HG03460 (cell line): ENCODE measurements around the gene LAPTM5.
"Not testable (repeated sequence)": the region's sequence is repeated elsewhere in the genome, so short reads cannot be mapped to it uniquely, and the experiment has no call there.

Experiments used
- ATAC-seq: cut with Tn5 transposase; IDR thresholded peaks from one replicate; pipeline ENCODE4 v1.9.1; 2021; ENCODE audit not compliant: unreplicated experiment

Gene LAPTM5, protein sequence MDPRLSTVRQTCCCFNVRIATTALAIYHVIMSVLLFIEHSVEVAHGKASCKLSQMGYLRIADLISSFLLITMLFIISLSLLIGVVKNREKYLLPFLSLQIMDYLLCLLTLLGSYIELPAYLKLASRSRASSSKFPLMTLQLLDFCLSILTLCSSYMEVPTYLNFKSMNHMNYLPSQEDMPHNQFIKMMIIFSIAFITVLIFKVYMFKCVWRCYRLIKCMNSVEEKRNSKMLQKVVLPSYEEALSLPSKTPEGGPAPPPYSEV

DNA sequence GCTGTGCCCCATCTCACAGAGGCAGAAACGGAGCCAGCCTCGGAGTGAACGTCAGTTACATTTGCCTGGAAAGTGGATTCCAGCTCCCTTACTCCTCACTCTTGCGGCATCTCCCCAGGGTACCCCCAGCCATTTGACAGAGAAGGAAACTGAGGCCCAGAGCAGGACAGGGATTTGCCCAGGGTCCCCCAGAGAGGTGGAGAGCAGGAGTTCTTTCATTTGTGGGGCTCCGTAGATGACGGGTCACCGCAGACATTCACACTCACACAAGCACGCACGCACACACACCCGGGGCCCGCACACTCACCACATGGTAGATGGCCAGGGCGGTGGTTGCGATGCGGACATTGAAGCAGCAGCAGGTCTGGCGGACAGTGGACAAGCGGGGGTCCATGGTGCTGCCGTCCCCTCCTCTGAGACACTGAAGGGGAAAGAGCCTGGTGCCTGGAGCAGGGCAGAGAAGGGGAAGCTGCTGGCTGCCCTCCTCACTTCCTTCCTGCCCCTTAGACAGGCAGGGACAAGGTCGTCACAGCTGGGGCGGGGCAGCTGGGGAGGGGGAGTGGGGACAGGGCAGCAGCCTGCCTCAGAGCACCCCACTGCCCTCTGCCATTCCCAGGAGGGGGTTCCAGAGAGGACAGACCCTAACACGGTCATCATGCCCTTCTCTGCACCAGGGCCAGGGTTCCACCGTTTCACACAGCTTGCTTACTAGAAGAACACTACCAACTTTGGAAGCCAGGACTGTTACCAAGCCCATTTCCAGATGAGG is at the start of gene LAPTM5:
Gene LAPTM5 (minus strand): TSS at position 423 of the 769 bp plus-strand sequence. CDS start 29 bp downstream, at position 394.
- no peak for ATAC-seq

DNA sequence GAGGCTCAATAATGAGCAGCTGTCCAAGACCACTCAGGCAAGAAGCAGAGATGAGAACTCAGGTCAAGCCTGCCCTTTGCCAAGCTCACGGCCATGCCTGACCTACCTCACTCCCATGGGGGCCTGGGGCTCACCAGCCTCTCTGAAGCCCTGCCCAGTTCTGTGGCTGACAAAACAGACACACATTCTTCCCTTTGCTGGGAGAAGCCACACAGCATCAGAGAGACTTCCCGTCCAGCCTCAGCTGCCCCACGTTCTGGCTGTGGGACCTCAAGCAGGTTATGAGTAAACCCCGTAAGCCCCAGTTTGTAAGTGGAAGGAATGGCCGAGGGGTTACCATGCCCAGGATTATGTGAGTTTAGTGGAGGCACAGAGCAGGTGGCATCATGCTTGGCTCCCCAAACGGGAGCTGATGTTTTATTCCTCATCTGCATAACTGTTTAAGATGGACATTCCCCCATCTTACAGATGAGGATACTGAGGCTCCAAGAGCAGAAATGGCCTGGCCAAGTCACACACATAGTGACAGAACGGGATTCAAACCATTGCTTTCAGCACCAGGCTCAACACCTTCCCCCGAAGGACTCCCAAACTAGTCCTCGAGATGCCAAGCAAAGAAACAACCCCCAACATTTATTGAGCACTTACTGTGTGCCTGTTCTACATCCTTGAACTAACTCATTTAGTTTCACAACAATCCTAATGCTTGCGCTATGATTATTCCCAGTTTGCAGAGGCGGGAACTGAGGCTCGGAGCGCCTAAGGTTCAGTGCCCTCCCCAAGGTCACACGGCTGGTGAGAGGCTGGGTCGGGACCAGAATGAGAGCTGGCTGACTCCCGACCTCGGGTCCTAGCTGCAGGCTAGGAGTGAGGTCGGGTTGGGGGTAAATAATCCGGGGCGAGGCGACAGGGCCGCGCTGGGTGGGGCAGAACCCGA is 49.1 kb upstream of the LAPTM5 start:
- no peak for ATAC-seq

DNA sequence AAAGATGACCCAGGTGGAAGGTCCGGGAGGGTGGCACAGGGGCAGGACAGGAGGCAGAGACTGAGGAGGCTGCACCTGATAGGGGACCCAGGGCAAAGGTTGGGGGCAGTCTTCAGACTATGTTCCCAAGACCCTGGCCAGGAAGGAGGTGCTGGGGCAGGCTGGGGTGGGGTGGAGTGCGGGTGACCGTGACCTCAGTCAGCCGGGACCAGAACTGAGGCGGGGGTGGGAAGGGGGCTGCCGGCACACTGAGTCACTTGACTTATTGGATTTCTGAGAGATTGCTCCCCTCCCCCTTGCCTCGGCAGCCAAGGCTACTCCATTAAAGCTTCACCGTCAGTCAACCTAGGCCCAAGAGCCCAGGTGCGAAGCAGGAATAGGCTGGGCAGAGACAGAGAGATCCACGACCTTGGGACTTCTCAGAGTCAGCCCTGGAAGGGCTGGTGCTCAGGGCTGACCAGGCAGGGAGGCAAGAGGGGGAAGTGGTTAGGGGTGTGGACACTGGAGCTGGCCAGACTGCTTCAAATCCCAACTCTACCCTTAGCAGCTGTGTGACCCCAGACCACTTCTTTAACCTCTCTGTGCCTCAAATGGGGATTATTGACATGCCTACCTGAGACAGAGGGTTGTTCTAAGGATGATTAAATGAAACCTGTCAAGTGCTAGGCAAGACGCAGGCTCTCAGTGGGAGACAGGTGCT is 47.9 kb upstream of the LAPTM5 start:
- no peak for ATAC-seq

DNA sequence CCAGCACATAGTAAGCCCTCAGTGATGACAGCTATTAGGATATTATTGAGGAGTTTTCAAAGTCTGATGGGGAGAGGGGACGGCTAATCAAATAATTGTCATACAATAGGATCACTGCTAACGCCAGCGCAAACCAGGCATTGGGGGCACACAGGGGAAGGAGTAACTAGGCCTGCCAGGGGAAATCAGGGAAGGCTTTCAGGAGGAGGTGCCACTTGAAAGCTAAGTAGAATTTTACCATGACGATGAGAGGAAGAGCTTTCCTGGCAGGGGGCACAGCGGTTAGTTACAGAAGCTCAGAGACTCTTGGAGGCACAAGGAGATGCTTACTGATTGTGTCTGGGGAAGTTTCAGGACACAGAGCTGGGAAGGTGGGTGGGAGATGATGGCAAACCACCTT is 47.2 kb upstream of the LAPTM5 start:
- no peak for ATAC-seq

DNA sequence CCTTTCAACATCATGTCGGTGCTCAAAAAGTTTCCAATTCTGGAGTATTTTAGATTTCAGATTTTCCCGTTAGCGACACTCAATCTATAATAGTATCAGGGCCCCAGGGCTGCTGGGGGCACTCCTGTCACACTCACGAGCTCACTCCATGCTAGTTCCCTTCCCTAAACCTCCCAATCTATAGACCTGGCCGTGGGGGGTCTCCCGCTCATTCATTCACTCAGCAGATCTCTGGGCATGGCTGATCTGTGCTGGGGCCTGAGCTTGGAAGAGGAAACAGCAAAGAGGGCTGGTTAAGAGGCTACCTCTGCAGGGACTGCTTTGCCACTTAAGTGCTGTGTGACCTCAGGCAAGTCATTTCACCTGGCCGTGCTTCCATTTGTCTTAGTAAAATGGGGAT is 46.8 kb upstream of the LAPTM5 start:
- no peak for ATAC-seq

DNA sequence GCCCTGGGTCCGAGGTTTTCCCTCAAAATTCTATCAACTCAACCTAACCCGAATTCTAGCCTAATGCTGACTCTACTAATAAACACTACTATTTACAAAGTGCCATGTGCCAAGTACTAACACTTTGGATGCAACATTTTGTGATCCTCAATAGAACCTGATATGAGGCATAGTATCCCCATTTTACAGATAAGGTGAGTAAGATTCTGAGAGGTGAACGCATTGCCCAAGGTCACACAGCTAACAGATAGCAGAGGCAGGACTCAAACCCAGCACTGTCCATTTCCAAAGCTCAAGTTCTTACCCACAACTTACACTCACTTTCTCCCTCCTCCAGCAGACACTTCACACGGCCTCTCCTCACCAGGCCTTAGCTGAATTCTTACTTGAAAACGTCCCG is 46.0 kb upstream of the LAPTM5 start:
- no peak for ATAC-seq

DNA sequence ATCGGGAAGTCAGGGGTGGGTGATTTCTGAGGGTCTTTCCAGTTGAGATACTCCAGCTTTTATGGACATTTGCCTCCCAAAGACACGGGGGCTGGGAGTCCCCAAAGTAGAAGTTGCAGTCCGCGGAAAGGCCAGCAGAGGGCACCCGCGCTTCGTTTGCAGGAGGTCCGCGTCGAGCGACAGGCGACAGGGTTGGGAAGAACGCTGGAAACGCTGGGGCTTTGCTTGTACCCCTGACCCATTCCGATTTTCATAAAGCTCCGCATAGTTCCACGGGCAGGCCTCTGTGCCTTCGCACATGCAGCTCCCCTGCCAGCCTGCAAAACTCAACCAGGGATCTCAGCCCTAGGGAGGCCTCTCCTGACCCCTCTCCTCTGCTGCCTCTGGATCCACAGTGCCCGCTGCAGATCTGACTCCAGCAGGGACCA is 44.2 kb upstream of the LAPTM5 start:
- ATAC-seq = no peak

DNA sequence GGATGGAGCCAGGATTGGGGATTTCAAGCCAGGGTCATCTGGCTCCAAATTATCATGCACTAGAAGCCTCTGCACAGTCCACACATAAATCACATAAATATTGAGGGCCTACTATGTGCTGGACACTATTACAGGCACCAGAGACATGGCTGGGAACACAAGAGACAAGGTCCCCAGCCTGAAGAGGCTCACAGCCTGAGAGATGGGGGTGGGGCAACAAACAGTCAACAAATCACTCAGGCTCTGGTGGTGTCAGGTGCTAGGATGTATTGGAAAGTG is 41.6 kb upstream of the LAPTM5 start:
- no peak for ATAC-seq

DNA sequence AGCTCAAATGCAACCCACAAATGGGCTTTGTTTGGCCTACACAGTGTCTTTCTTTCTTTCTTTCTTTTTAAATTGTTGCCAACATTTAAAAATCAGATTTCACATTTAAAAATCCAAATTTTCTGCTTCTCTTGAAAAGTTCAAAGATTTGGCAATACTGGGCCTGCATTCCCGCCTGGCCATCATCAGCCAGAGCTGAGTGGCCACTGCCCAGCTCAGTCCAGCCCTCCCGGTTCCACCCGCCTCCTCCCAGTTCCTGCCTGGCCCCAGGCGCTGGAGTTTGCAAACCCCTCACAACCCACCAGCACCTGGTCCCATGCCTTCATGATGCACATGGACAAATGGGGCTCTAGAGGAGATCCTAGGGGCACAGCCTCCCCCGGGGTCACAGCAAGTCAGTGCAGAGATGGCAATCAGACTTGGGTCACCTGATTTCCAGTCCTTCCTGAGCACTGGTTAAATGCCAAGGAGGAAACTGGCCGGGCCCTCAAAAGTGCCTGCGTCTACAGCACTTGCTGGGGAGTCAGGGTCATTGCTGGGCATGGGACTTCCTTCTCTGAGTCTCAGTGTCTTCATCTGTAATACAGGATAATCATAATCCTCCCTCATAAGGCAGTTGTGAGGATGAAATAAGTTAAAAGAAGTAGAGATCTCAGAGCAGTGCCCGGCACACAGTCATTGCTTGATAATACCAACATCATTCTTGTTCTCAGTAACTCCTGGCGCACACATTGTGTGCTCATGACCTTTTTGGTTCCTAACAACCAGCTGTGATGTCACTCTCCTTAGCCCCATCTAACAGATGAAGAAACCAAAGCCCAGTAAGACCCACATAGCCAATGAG is 41.0 kb upstream of the LAPTM5 start:
- no peak for ATAC-seq

DNA sequence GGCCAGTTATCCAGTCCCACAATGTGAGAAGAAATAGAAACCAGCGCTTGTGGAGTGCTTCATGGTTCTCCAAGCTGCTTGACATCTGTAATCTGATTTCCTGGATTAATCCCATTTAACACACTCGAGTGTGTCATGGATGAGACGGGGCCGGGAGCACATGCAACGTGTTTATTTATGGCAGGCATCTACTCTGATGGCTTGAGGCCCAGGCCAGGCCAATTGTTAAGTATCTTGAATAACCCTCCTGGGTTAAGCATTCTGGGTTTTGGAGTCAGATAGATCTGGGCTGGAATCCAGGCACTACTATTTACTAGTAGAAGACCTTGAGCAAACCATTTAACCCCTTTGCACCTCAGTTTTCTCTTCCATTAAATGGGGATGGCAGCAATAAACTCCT is 37.5 kb upstream of the LAPTM5 start:
- ATAC-seq = no peak

DNA sequence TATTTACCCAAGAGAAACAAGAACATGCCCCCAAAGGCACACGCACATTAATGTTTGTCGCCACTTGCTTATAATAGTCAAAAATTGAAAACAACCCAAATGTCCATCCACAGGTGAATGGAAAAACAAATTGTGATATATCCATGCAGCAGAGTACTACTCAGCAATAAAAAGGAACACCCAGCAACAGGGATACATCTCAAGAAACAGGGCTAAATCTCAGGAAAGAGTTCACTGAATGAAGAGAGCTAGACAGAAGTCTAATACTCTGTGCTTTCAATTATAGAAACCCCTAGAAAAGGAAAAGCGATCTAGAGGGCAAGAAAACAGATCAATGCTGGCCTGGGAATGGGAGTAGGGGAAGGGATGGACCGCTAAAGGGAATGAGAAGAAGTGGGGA is 36.7 kb upstream of the LAPTM5 start:
- no peak for ATAC-seq

DNA sequence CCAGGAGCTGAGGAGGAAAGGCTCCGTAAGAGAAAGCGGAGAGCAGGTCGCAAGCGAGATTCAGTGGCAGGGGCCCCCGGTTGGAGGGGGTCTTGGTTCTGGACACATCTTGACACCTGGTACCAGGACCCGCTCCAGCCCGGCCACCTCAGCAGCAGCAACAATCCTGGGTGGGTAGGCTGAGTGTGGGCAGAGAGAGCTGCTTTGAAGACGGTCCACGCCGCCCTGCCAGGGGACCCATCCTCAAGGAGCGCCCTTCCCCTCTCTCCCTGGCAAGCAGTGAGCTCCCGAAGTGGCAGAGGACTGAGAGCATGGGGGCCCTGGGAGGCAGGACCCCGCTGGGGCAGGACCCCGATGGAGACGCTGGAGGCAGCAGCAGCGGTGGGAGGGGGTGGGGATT is 35.6 kb upstream of the LAPTM5 start:
- ATAC-seq = no peak

DNA sequence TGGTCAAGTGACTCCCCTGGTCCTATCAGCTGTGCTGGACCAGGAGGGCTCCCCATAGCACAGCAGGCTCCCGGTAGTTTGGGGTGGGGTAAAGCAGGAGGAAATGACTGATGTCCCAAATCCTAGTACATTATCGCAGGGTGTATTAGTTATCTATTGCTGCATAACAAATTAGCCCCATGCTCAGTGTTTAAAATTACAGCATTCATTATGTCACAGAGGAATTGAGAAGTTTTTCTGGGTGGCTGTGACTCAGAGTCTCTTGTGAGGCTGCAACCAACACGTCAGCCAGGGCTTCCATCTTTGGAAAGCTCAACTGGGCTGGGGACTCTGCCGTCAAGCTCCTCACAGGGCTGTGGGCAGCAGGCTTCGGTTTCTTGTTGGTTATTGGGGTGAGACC is 34.3 kb upstream of the LAPTM5 start:
- ATAC-seq = no peak

DNA sequence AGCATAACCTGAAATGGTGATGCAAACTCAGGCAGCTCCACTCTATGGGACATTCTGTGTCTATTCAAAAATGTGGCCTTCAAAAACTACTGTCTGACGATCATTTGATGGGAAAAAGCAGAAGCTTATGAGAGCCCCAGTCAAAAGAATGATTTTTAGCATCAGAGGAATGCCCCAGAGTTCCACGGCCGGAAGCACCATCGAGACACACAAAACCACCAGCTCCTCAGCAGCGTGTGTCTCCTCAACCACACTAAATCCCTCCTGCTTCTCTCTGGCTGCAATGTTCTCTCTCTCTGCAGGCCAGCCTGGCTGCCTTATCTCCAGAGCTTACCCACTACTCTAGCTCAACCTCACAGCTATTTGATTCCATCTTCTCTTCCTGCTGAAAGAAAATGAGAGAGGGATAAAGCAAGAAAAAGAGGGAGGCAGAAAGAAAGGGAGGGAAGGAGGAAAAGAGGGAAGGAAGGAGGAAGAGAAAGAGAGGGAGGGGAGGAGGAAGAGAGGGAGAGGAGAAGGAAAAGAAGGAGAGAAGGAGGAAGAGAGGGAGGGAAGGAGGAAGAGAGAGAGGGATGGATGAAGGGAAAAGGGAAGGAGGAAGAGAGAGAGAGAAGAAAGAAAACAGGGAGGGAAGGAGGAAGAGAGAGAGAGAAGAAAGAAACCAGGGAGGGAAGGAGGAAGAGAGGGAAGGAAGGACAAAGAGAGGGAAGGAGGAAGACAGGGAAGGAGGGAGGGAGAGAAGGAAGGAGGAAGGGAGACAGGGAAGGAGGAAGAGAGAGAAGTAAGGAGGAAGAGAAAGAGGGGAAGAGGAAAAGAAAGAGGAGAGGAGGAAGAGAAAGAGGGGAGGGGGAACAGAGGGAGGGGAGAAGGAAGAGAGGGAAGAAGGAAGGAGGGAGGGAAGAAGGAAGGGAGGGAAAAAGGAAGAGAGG is 33.5 kb upstream of the LAPTM5 start:
- ATAC-seq = no peak

DNA sequence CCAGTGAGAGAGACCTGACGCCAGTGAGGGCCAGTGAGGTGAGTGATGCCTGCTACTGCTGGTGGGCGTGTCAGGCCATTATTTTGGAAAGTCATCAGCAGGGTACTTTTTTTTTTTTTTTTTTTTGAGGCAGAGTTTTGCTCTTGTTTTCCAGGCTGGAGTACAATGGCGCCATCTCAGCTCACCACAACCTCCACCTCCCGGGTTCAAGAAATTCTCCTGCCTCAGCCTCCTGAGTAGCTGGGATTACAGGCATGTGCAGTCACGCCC is 32.6 kb upstream of the LAPTM5 start:
- ATAC-seq = not testable (repeated sequence)

DNA sequence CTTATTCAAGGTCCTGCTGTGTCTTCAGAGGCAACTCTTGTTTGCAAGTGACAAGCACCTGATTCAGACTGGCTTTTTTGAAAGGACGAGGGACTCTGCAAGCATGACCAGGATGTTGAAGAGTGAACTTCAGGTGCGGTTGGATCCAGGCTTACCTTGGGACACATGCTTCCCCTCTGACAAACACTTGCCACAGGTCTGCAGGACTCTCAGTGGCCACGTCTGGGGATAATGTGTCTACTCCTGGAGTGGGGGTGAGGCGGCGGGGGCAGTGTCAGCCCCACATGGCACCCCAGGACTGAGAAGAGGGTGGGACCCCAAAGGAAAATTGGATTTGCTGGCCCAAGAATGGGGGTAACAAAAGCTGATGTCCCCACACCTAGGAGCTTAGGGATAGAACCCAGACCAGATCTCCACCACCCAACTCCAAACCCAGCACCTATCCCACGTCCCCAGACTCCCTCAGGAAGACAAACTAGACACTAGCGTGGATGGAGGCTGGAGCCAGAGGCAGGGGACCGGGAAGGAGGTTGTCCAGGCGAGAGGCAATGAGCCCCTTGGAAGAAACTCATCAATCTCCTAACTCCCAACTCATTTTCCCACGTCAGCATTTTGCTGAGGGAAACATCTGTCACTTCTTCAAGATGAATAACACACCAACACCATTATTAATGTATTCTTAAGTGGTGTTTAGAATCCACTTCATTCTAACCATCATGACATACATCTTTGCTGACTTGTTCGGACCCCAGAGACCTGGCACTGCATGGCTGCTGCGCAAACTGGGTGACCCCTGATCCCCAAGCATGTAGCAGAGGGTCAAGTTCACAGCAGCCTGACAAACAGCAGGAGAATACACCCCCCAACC is 32.0 kb upstream of the LAPTM5 start:
- ATAC-seq = no peak

DNA sequence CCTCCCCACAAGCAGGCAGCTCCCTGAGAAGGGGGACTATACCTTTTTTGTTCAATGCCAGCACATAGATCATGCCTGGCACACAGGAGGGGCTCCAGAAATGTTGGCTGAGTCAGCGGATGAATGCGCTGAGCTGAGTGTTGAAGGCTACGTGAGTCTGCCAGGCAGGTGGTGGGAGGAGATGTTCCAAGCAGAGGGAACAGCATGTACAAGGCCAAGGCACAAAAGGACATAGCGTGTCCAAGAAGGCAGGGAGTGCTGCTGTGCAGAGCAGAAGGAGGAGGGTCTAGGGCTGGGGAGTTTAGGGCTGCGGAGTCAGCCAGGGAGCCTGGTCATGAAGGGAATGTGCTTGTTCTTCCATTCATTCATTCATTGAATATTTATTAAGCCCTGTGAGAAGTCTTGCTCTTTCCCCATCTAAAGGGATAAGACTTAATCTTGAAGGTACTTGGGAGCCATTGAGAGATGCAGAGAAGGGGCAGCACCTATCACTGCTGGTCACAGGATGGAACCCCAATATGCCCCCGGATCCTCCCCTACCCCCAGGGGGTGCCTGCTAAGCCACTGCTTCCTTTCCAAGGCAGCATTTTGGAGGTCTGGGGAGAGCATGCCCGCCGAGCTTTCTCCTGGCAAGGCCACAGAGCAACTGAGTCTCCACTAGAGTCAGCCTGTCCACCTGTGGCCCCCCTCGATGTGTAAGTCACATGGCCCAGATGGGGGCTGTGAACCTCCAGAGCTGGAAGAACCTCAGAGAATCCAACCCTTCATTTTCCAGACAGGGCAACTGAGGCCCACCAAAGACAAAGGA is 31.2 kb upstream of the LAPTM5 start:
- no peak for ATAC-seq
